Gastrocnemius medialis (tissue), 4 donors: ENCODE measurements around the gene MCUB. TPM values are rescaled to one million over a fixed set of nuclear protein-coding genes. Genes with fewer than 3 reads are reported as not detected.
"Not testable (repeated sequence)": the region's sequence is repeated elsewhere in the genome, so short reads cannot be mapped to it uniquely, and the experiment has no call there.

ENCODE experiments used
- ATAC-seq, 2 donors: fragments of 150-250 bp; one replicate each; pipeline ENCODE4 v1.9.1; 2016
- DNase-seq, 2 donors: peaks; one replicate each; pipeline ENCODE4 v3.0.0-alpha.2; 2019
- H3K27ac ChIP-seq, 4 donors: fragments of 200-600 bp; sonication (generic); 1 replicate in 1 of 4; 2 replicates in 3 of 4; pipeline ENCODE4 v1.5.1; 2016 to 2018; ENCODE audit warnings: mild to moderate bottlenecking in 2 of 4, moderate library complexity in 1 of 4
- H3K27me3 ChIP-seq, 3 donors: fragments of 200-600 bp; sonication (generic) in 2 of 3; 1 replicate in 1 of 3; 2 replicates in 2 of 3; pipeline versions ENCODE4 v1.5.1 to v1.6.0; 2016 to 2019; ENCODE audit warnings: mild to moderate bottlenecking in 1 of 3, moderate library complexity in 1 of 3
- H3K36me3 ChIP-seq, 2 donors: fragments of 200-600 bp; sonication (generic) in 1 of 2; one replicate each; pipeline ENCODE4 v1.5.1; 2017 to 2018
- H3K4me1 ChIP-seq, 2 donors: fragments of 200-600 bp; sonication (generic) in 1 of 2; one replicate each; pipeline ENCODE4 v1.5.1; 2016 to 2017; ENCODE audit warnings: mild to moderate bottlenecking in 2 of 2
- H3K4me3 ChIP-seq, 4 donors: fragments of 200-600 bp; sonication (generic) in 3 of 4; 1 replicate in 1 of 4; 2 replicates in 3 of 4; pipeline ENCODE4 v1.5.1; 2016 to 2019; ENCODE audit warnings: mild to moderate bottlenecking in 2 of 4
- H3K9me3 ChIP-seq, 3 donors: fragments of 200-600 bp; sonication (generic) in 2 of 3; 1 replicate in 1 of 3; 2 replicates in 2 of 3; pipeline ENCODE4 v1.5.1; 2016 to 2019
- CTCF ChIP-seq, 5 experiments: fragments of 450-650 bp in 3 of 5; fragments of 200-600 bp in 2 of 5; sonication (generic) in 2 of 5; IDR thresholded peaks in 4 of 5; conservative IDR thresholded peaks in 1 of 5; 1 replicate in 4 of 5; 2 replicates in 1 of 5; pipeline ENCODE4 v1.5.1; 2016 to 2019; ENCODE audit warnings: antibody characterized with exemption in 5 of 5, mild to moderate bottlenecking in 3 of 5, moderate library complexity in 3 of 5
- POLR2A ChIP-seq, 2 donors: fragments of 450-650 bp; IDR thresholded peaks; one replicate each; pipeline ENCODE4 v1.6.1; 2017; ENCODE audit warnings: antibody characterized with exemption in 2 of 2, mild to moderate bottlenecking in 2 of 2, moderate library complexity in 2 of 2
- in situ Hi-C, 4 donors: fragments of 200-750 bp; cut with MboI; loops; one replicate each; pipeline versions ENCODE4 v1.15.0 to v1.8.0; 2017; ENCODE audit warnings: low sequenced_read_pairs in 4 of 4
- intact Hi-C: fragments of 100-400 bp; cut with DNase I; formaldehyde crosslinking; loops from one replicate; pipeline ENCODE4 v1.15.1; 2023; ENCODE audit warnings: low total_unique reads
- total RNA-seq, 4 donors: library from RNA; depleted of rRNA; stranded (reverse); fragments of >200 nt; gene quantifications; one replicate each; pipeline versions ENCODE4 v1.1.0 to v1.2.3, GENCODE V29; 2016

Gene MCUB
- total RNA-seq = 1 to 10 TPM; 2.6 to 5.6 (median 4.0) TPM

- peak; percentile 44 to 66 for DNase-seq
- no peaks in the 10 kb centered on the region for H3K36me3 ChIP-seq
- intact Hi-C loops (loop anchor here (2.0 kb wide), 1 partner anchor 127 kb away; the partner anchor contains the start of gene SEC24B), in situ Hi-C loops (no loop called here)
- peaks cover 6 to 22% of the 10 kb centered on the region in 2 donors for H3K4me1 ChIP-seq
- ATAC-seq = peak; percentile 79 to 84
- H3K4me3 ChIP-seq = peak within 1 kb of the TSS; percentile 46 to 86 (median 60)
- peaks cover 6 to 26% (median 10%) of the 10 kb centered on the region in 3 donors for H3K27me3 ChIP-seq
- TF ChIP-seq CTCF (IDR thresholded peaks at IDR 0.05 in 4 of 5, conservative IDR thresholded peaks at IDR 0.05 in 1 of 5) (no peak), POLR2A (IDR thresholded peaks at IDR 0.05) (peak; percentile 36 to 56)
- H3K27ac ChIP-seq = peak within 1 kb of the TSS; percentile 59 to 82 (median 71)
- no peaks in the 10 kb centered on the region for H3K9me3 ChIP-seq
Measured at GRCh38 chr4:109559983-109560686, at the start of gene MCUB. Gene MCUB (plus strand): TSS chr4:109560246. CDS start chr4:109560338, 92 bp downstream.

GRCh38 chr4:109510687-109511086, 49.4 kb upstream of the MCUB start:
- H3K4me3 ChIP-seq = no peak overlapping the region
- no peaks in the 10 kb centered on the region for H3K9me3 ChIP-seq
- no peaks in the 10 kb centered on the region for H3K27me3 ChIP-seq
- DNase-seq (no peak), ATAC-seq (no peak)
- intact Hi-C loops (no loop called here), in situ Hi-C loops (no loop called here)
- TF ChIP-seq POLR2A (IDR thresholded peaks at IDR 0.05) = no peak
- no peak for TF ChIP-seq CTCF (IDR thresholded peaks at IDR 0.05 in 4 of 5, conservative IDR thresholded peaks at IDR 0.05 in 1 of 5)
- H3K4me1 ChIP-seq = no peaks in the 10 kb centered on the region
- peaks cover 0 to 62% of the 10 kb centered on the region in 2 donors for H3K36me3 ChIP-seq
- no peak overlapping the region for H3K27ac ChIP-seq

- no peaks in the 10 kb centered on the region for H3K4me1 ChIP-seq
- no peaks in the 10 kb centered on the region for H3K9me3 ChIP-seq
- H3K27ac ChIP-seq = no peak overlapping the region
- intact Hi-C loops = no loop called here
- ATAC-seq (no peak), DNase-seq (no peak)
- no peaks in the 10 kb centered on the region for H3K27me3 ChIP-seq
- H3K4me3 ChIP-seq = no peak overlapping the region
- TF ChIP-seq CTCF (IDR thresholded peaks at IDR 0.05 in 4 of 5, conservative IDR thresholded peaks at IDR 0.05 in 1 of 5) = no peak
- no peak for TF ChIP-seq POLR2A (IDR thresholded peaks at IDR 0.05)
- peaks cover 0 to 64% of the 10 kb centered on the region in 2 donors for H3K36me3 ChIP-seq
- in situ Hi-C loops = no loop called here
Measured at GRCh38 chr4:109511414-109511813, 48.6 kb upstream of the MCUB start.

- ATAC-seq, intact Hi-C loops, H3K27ac ChIP-seq, H3K27me3 ChIP-seq, H3K4me1 ChIP-seq, H3K9me3 ChIP-seq, DNase-seq, H3K4me3 ChIP-seq, in situ Hi-C loops: not testable (repeated sequence)
- peaks cover 0 to 60% of the 10 kb centered on the region in 2 donors for H3K36me3 ChIP-seq
Measured at GRCh38 chr4:109513368-109513767, 46.7 kb upstream of the MCUB start.

- intact Hi-C loops (loop anchor here (10.0 kb wide), 1 partner anchor 97 kb away; the partner anchor contains the start of gene SEC24B), in situ Hi-C loops (loop anchor here in 3 of 4 donors (25.0 kb wide), 2 partner anchors 95 to 870 kb away; partner anchors contain the start of genes SEC24B (in 2 of the 3) and OSTC (in 1 of the 3))
- no peaks in the 10 kb centered on the region for H3K4me1 ChIP-seq
- ATAC-seq = no peak
- no peaks in the 10 kb centered on the region for H3K9me3 ChIP-seq
- H3K27me3 ChIP-seq = no peaks in the 10 kb centered on the region
- H3K27ac ChIP-seq = no peak overlapping the region
- no peak for DNase-seq
- H3K4me3 ChIP-seq = no peak overlapping the region
- no peak for TF ChIP-seq CTCF (IDR thresholded peaks at IDR 0.05 in 4 of 5, conservative IDR thresholded peaks at IDR 0.05 in 1 of 5)
- TF ChIP-seq POLR2A (IDR thresholded peaks at IDR 0.05) = no peak
- H3K36me3 ChIP-seq = peaks cover 3 to 99% of the 10 kb centered on the region in 2 donors
Measured at GRCh38 chr4:109532182-109532581, 27.9 kb upstream of the MCUB start.
